D721Med (cell line): ENCODE measurements around the gene USH2A.

Source experiments
- DNase-seq: peaks from one replicate; pipeline ENCODE4 v3.0.0; 2011; ENCODE audit warnings: low spot score; ENCODE audit not compliant: insufficient read length
- FAIRE-seq: peaks from 2 replicates; lab custom pipeline; 2011; peaks lifted over from hg19 to GRCh38; lab: Jason Lieb, UNC
- CTCF ChIP-seq: IDR thresholded peaks from 2 replicates; pipeline ENCODE4 v1.5.1; 2012; ENCODE audit warnings: mild to moderate bottlenecking, control low read depth; ENCODE audit not compliant: insufficient read depth; ENCODE audit errors: missing control alignments

The USH2A gene

DNA sequence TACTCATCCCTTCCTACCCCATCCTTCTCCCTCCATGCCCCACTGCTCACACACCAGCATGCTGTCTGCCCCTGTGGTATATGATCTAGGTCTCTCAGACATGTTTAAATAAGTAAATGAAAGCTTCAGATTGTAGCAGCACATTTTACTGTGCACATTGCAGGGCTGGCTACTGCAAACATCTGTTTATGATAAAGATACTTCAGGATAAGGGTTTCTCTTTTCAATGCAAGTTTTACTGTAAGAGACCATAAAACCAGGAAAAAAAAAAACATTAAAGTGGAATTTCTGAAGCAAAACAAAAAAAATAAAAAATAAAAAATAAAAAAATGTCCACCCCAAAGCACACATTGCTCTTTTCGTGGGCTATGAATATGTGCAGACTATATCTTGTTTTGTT, 184.4 kb downstream of the USH2A start:
- DNase-seq (no peak), FAIRE-seq (no peak)
- TF ChIP-seq CTCF: no peak

DNA sequence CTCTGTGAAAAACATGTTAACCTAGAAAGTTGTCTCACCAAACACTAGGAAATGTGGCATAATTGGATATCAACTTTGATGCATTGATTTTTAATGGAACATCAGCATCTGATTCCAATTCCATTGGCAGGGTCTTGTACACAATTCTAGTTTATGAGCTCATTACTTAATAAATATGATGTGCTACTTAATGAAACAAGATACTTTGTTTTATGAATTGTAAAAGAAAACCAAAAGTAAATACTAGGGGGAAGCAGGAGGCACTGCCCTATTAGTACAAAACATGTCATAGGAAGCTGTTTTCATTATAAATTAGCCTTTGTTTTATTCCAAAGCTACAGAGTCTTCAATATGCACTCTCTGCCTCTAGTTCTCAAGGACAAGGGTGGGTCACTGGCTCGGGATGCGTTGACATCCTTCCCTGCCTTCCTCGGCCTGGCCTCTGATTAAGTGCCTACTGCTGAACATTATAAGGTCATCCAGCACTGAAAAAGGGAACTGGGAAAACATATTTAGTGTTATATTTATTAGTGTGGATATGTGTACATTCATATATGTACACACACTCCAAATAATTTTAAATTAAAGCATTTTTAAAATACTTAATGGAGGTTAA, 185.2 kb downstream of the USH2A start:
- no peak for TF ChIP-seq CTCF
- FAIRE-seq (peak; percentile 74), DNase-seq (no peak)

DNA sequence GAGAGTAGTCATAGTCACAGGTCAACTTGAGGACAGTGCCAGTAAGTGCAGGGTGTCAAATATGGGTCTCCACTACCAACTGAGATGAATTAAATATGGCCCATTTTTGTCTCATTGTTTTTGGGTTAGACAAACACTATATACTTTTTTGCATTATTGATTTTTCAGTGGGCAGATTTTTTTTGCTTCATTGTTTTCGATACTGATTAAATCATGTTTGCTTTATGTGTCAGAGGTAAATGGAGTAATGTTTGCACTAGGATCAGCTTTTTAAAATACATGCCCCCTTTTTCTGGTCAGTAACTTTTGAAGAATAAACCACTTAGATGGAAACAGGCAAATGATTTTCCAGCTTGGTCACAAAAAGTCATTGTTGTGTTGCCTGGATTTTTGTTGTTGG, 199.0 kb downstream of the USH2A start:
- TF ChIP-seq CTCF: no peak
- DNase-seq: no peak
- no peak for FAIRE-seq

DNA sequence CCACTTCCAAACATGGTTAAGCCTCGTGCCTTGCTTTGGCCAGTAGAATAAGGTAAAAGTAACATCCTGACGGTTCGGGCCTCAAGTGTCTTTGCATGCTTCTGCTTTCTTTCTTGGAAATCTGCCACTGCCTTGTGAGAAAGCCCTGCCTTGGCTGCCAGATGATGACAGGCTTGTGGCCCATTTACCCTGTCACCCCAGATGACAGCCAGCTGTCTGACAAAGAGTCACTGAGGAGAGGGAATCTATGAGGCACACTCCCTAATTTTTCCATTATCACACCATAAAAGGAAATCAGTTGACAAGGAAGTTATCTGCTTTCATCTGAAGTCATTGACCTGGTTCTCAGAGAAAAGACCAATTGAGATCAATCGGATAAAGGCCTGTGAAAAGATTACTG, 199.8 kb downstream of the USH2A start:
- no peak for TF ChIP-seq CTCF
- DNase-seq: no peak
- FAIRE-seq: no peak

- FAIRE-seq (peak; percentile 96), DNase-seq (no peak)
- TF ChIP-seq CTCF: no peak
These were observed 201.0 kb downstream of the USH2A start for GRCh38 chr1:216222288-216222687.

GRCh38 chr1:216221260-216221700, 202.0 kb downstream of the USH2A start:
- TF ChIP-seq CTCF: peak; percentile 97
- FAIRE-seq (peak; percentile 99), DNase-seq (no peak)

- no peak for DNase-seq
- no peak for TF ChIP-seq CTCF
These were observed 206.9 kb downstream of the USH2A start for GRCh38 chr1:216216305-216216704.

More at GRCh38 chr1:216216305-216216704, 206.9 kb downstream of the USH2A start:
- no peak for FAIRE-seq
